ENCODE measurements around the gene CHRNB2. TPM values are rescaled to one million over a fixed set of nuclear protein-coding genes. Genes with fewer than 3 reads are reported as not detected.
A peak's percentile ranks its signal among the peaks of the same experiment; 100 is the strongest.

CHRNB2 gene
- total and polyA plus RNA-seq, 9 of the 15 experiments (the other 6 are each of a cell fraction or from before 2014, with no cell fraction given): 0.01 TPM; not detected in 8

DNA sequence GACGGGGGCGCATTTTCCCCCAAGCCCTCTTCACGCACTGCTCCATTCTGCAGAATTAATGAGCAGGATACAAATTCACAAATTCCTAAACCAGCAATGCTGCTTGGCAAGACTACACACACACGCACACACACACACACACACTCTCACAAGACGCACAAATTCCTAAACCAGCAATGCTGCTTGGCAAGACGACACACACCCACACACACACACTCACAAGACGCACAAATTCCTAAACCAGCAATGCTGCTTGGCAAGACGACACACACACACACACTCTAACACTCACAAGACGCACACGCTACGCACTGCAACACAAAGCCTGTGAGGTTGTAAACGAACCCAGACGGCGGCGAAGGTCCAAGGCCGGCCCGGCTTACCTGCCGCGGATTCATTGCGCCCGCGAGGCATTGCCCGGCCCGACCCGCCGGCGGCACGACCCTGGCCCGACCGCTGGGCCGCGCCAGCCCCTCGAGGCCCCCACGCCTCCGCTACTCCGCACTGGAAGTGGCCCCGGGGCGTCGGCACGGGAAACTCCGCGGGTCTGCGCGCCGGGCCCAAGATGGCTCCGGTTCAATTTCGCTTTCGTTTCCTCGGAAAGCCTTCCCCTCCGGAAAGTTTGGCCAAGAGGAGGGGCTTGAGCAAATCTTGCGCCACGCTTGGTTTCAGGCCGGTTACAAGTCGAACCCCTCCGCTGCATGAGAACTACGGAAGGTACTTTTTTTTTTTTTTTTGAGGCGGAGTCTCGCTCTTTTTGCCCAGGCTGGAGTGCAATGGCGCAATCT lies 40.2 kb downstream of the CHRNB2 start, which contains the start of gene ADAR (continued):
- TF ChIP-seq, protein P1, sequence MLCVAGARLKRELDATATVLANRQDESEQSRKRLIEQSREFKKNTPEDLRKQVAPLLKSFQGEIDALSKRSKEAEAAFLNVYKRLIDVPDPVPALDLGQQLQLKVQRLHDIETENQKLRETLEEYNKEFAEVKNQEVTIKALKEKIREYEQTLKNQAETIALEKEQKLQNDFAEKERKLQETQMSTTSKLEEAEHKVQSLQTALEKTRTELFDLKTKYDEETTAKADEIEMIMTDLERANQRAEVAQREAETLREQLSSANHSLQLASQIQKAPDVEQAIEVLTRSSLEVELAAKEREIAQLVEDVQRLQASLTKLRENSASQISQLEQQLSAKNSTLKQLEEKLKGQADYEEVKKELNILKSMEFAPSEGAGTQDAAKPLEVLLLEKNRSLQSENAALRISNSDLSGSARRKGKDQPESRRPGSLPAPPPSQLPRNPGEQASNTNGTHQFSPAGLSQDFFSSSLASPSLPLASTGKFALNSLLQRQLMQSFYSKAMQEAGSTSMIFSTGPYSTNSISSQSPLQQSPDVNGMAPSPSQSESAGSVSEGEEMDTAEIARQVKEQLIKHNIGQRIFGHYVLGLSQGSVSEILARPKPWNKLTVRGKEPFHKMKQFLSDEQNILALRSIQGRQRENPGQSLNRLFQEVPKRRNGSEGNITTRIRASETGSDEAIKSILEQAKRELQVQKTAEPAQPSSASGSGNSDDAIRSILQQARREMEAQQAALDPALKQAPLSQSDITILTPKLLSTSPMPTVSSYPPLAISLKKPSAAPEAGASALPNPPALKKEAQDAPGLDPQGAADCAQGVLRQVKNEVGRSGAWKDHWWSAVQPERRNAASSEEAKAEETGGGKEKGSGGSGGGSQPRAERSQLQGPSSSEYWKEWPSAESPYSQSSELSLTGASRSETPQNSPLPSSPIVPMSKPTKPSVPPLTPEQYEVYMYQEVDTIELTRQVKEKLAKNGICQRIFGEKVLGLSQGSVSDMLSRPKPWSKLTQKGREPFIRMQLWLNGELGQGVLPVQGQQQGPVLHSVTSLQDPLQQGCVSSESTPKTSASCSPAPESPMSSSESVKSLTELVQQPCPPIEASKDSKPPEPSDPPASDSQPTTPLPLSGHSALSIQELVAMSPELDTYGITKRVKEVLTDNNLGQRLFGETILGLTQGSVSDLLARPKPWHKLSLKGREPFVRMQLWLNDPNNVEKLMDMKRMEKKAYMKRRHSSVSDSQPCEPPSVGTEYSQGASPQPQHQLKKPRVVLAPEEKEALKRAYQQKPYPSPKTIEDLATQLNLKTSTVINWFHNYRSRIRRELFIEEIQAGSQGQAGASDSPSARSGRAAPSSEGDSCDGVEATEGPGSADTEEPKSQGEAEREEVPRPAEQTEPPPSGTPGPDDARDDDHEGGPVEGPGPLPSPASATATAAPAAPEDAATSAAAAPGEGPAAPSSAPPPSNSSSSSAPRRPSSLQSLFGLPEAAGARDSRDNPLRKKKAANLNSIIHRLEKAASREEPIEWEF (CRISPR knock-in tag; IDR thresholded peaks at IDR 0.05): no peak
- TF ChIP-seq EZH2 (IDR thresholded peaks at IDR 0.05; ENCODE audit: borderline replicate concordance, low read depth, low read length) (no peak), ZNF76 (CRISPR knock-in tag; IDR thresholded peaks at IDR 0.05; ENCODE audit: borderline replicate concordance) (no peak), DNMT1 (IDR thresholded peaks at IDR 0.05) (no peak), ZEB2 (IDR thresholded peaks at IDR 0.05) (0 out of 2 replicates have a peak, but pooled peaks have one; percentile 10), HMGN3 (IDR thresholded peaks at IDR 0.05; ENCODE audit: borderline replicate concordance, extremely low read depth, insufficient read length, low read depth, low read length) (peak; percentile 53), KAT7 (CRISPR knock-in tag; IDR thresholded peaks at IDR 0.05; ENCODE audit: borderline replicate concordance) (peak; percentile 96; the same call in 1 of the 2 replicates), BCOR (IDR thresholded peaks at IDR 0.05) (peak; percentile 11; the same call in 1 of the 2 replicates), CHD2 (IDR thresholded peaks at IDR 0.05; ENCODE audit: low read depth, low read length) (no peak), ZNF124 (CRISPR knock-in tag; IDR thresholded peaks at IDR 0.05) (no peak), MBD2 (IDR thresholded peaks at IDR 0.05; ENCODE audit: borderline replicate concordance, low read depth) (no peak), BRD9 (IDR thresholded peaks at IDR 0.05; ENCODE audit: low read depth, partially characterized antibody) (no peak), MYNN (IDR thresholded peaks at IDR 0.05) (no peak), MYNN (CRISPR knock-in tag; IDR thresholded peaks at IDR 0.05) (no peak), ZBTB8A (IDR thresholded peaks at IDR 0.05; ENCODE audit: partially characterized antibody) (no peak), SLC30A9 (CRISPR knock-in tag; IDR thresholded peaks at IDR 0.05) (no peak), SREBF2 (CRISPR knock-in tag; IDR thresholded peaks at IDR 0.05) (no peak), NCOA1 (IDR thresholded peaks at IDR 0.05; ENCODE audit: low read depth) (peak; percentile 29; the same call in 1 of the 2 replicates), ERF (CRISPR knock-in tag; IDR thresholded peaks at IDR 0.05) (no peak)
- TF ChIP-seq, protein P2, sequence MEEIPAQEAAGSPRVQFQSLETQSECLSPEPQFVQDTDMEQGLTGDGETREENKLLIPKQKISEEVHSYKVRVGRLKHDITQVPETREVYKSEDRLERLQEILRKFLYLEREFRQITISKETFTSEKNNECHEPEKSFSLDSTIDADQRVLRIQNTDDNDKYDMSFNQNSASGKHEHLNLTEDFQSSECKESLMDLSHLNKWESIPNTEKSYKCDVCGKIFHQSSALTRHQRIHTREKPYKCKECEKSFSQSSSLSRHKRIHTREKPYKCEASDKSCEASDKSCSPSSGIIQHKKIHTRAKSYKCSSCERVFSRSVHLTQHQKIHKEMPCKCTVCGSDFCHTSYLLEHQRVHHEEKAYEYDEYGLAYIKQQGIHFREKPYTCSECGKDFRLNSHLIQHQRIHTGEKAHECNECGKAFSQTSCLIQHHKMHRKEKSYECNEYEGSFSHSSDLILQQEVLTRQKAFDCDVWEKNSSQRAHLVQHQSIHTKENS (CRISPR knock-in tag; IDR thresholded peaks at IDR 0.05): no peak
- TF ChIP-seq, protein P3, sequence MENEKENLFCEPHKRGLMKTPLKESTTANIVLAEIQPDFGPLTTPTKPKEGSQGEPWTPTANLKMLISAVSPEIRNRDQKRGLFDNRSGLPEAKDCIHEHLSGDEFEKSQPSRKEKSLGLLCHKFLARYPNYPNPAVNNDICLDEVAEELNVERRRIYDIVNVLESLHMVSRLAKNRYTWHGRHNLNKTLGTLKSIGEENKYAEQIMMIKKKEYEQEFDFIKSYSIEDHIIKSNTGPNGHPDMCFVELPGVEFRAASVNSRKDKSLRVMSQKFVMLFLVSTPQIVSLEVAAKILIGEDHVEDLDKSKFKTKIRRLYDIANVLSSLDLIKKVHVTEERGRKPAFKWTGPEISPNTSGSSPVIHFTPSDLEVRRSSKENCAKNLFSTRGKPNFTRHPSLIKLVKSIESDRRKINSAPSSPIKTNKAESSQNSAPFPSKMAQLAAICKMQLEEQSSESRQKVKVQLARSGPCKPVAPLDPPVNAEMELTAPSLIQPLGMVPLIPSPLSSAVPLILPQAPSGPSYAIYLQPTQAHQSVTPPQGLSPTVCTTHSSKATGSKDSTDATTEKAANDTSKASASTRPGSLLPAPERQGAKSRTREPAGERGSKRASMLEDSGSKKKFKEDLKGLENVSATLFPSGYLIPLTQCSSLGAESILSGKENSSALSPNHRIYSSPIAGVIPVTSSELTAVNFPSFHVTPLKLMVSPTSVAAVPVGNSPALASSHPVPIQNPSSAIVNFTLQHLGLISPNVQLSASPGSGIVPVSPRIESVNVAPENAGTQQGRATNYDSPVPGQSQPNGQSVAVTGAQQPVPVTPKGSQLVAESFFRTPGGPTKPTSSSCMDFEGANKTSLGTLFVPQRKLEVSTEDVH (IDR thresholded peaks at IDR 0.05; ENCODE audit: low read depth, partially characterized antibody): no peak
